Measurements from ENCODE around the gene IL12RB1.
"Not testable (repeated sequence)": the region's sequence is repeated elsewhere in the genome, so short reads cannot be mapped to it uniquely, and the experiment has no call there.

IL12RB1 gene

GRCh38 chr19:18091217-18091608, 4.5 kb upstream of the IL12RB1 start:
- FAIRE-seq (peak; percentile 88), DNase-seq (ENCODE audit: extremely low spot score, insufficient read length, low read depth) (peak; percentile 36)

GRCh38 chr19:18090545-18091216, 3.9 kb upstream of the IL12RB1 start:
- FAIRE-seq (no peak), DNase-seq (ENCODE audit: extremely low spot score, insufficient read length, low read depth) (no peak)

- FAIRE-seq (no peak), DNase-seq (ENCODE audit: extremely low spot score, insufficient read length, low read depth) (no peak)
These were observed 3.0 kb upstream of the IL12RB1 start for GRCh38 chr19:18089726-18090125.

GRCh38 chr19:18089096-18089541, 2.4 kb upstream of the IL12RB1 start:
- peak; percentile 81 for FAIRE-seq
- DNase-seq (ENCODE audit: extremely low spot score, insufficient read length, low read depth) = not testable (repeated sequence)

- no peak for FAIRE-seq
- DNase-seq (ENCODE audit: extremely low spot score, insufficient read length, low read depth) = no peak
These were observed 854 bp downstream of the IL12RB1 start for GRCh38 chr19:18085702-18086457.

GRCh38 chr19:18083929-18084684, 2.6 kb downstream of the IL12RB1 start:
- no peak for FAIRE-seq
- no peak for DNase-seq (ENCODE audit: extremely low spot score, insufficient read length, low read depth)

- no peak for FAIRE-seq
These were observed 12.5 kb downstream of the IL12RB1 start for GRCh38 chr19:18074192-18074591.

GRCh38 chr19:18073197-18073596, 13.5 kb downstream of the IL12RB1 start:
- FAIRE-seq = no peak
- no peak for DNase-seq (ENCODE audit: extremely low spot score, insufficient read length, low read depth)

More at GRCh38 chr19:18074192-18074591, 12.5 kb downstream of the IL12RB1 start:
- DNase-seq (ENCODE audit: extremely low spot score, insufficient read length, low read depth) = no peak

GRCh38 chr19:18072335-18072734, 14.4 kb downstream of the IL12RB1 start:
- FAIRE-seq = no peak

GRCh38 chr19:18070181-18070580, 16.6 kb downstream of the IL12RB1 start:
- no peak for DNase-seq (ENCODE audit: extremely low spot score, insufficient read length, low read depth)
- no peak for FAIRE-seq

More at GRCh38 chr19:18072335-18072734, 14.4 kb downstream of the IL12RB1 start:
- DNase-seq (ENCODE audit: extremely low spot score, insufficient read length, low read depth) = no peak

- FAIRE-seq = no peak
- DNase-seq (ENCODE audit: extremely low spot score, insufficient read length, low read depth) = no peak
These were observed 17.4 kb downstream of the IL12RB1 start for GRCh38 chr19:18069383-18069782.

- FAIRE-seq (no peak), DNase-seq (ENCODE audit: extremely low spot score, insufficient read length, low read depth) (no peak)
These were observed 18.3 kb downstream of the IL12RB1 start for GRCh38 chr19:18068395-18068794.

- DNase-seq (ENCODE audit: extremely low spot score, insufficient read length, low read depth) = no peak
- FAIRE-seq = no peak
These were observed 21.6 kb downstream of the IL12RB1 start for GRCh38 chr19:18065173-18065495.

- no peak for DNase-seq (ENCODE audit: extremely low spot score, insufficient read length, low read depth)
- FAIRE-seq = no peak
These were observed 23.3 kb downstream of the IL12RB1 start for GRCh38 chr19:18063463-18063862.

- DNase-seq (ENCODE audit: extremely low spot score, insufficient read length, low read depth) = no peak
- no peak for FAIRE-seq
These were observed 24.7 kb downstream of the IL12RB1 start for GRCh38 chr19:18062028-18062427.

GRCh38 chr19:18060472-18060871, 26.3 kb downstream of the IL12RB1 start:
- FAIRE-seq = no peak
- no peak for DNase-seq (ENCODE audit: extremely low spot score, insufficient read length, low read depth)

GRCh38 chr19:18059902-18060301, 26.8 kb downstream of the IL12RB1 start:
- FAIRE-seq = no peak
- no peak for DNase-seq (ENCODE audit: extremely low spot score, insufficient read length, low read depth)

- DNase-seq (ENCODE audit: extremely low spot score, insufficient read length, low read depth) (no peak), FAIRE-seq (no peak)
These were observed 27.4 kb downstream of the IL12RB1 start for GRCh38 chr19:18059297-18059696.

- FAIRE-seq (peak; percentile 86), DNase-seq (ENCODE audit: extremely low spot score, insufficient read length, low read depth) (peak; percentile 81)
These were observed 28.3 kb downstream of the IL12RB1 start for GRCh38 chr19:18058208-18059009.

- FAIRE-seq (no peak), DNase-seq (ENCODE audit: extremely low spot score, insufficient read length, low read depth) (no peak)
These were observed 29.2 kb downstream of the IL12RB1 start for GRCh38 chr19:18057557-18057956.
